ENCODE results near the gene KCNG1. TPM values are rescaled to one million over a fixed set of nuclear protein-coding genes. Genes with fewer than 3 reads are reported as not detected.

Gene KCNG1
- total and polyA plus RNA-seq, 2 of the 13 experiments (the other 11 are each of a cell fraction or from before 2014, with no cell fraction given) = not detected

GRCh38 chr20:50957798-50958614 is 64.9 kb downstream of the KCNG1 start, which contains the start of gene DPM1 (continued):
- TF ChIP-seq HIVEP1 (CRISPR knock-in tag; IDR thresholded peaks at IDR 0.05) (no peak), CTCF (CRISPR knock-in tag; IDR thresholded peaks at IDR 0.05) (no peak), ZNF749 (CRISPR knock-in tag; IDR thresholded peaks at IDR 0.05; ENCODE audit: borderline replicate concordance) (peak; percentile 83), CERS6 (CRISPR knock-in tag; IDR thresholded peaks at IDR 0.05) (no peak), USF2 (IDR thresholded peaks at IDR 0.05; ENCODE audit: low read depth, low read length) (no peak), USF2 (CRISPR knock-in tag; IDR thresholded peaks at IDR 0.05; ENCODE audit: borderline replicate concordance) (no peak), JUN (CRISPR knock-in tag; IDR thresholded peaks at IDR 0.05) (0 out of 2 replicates have a peak, but pooled peaks have one; percentile 61), CREB3 (CRISPR knock-in tag; IDR thresholded peaks at IDR 0.05) (no peak), TCF7 (IDR thresholded peaks at IDR 0.05; ENCODE audit: low read depth) (no peak), ZSCAN12 (CRISPR knock-in tag; IDR thresholded peaks at IDR 0.05) (no peak; the same call in 1 of the 2 replicates), ZBTB10 (CRISPR knock-in tag; IDR thresholded peaks at IDR 0.05; ENCODE audit: borderline replicate concordance) (no peak), POLR2A (IDR thresholded peaks at IDR 0.05; ENCODE audit: insufficient read depth in 1 of 2, low read depth in 2 of 2, low read length in 2 of 2) (peak; percentile 99), ZNF264 (CRISPR knock-in tag; IDR thresholded peaks at IDR 0.05) (no peak), HMGXB3 (CRISPR knock-in tag; IDR thresholded peaks at IDR 0.05; ENCODE audit: borderline replicate concordance) (peak; percentile 74), NCOR1 (IDR thresholded peaks at IDR 0.05; ENCODE audit: borderline replicate concordance, low read length) (no peak)
